Adipose tissue (tissue), 3 donors: ENCODE results near the gene RANBP9. TPM values are rescaled to one million over a fixed set of nuclear protein-coding genes. Genes with fewer than 3 reads are reported as not detected.

Source experiments
- H3K27ac ChIP-seq: one replicate; pipeline ENCODE4 v1.5.1; 2013; ENCODE audit warnings: low read depth, low read length
- WGBS, 3 donors: extraction: QIAGEN DNeasy Blood & Tissue Kit; methylation state at CpG; one replicate each; pipeline ENCODE4 v1.1.7; 2013; 5-methylcytosine and 5-hydroxymethylcytosine counted together
- polyA plus RNA-seq, 3 donors: library from polyadenylated mRNA; stranded (reverse); fragments of 200-250 nt; gene quantifications; one replicate each; pipeline ENCODE4 v1.2.3, GENCODE V29; 2013
- donor health status: healthy with polysubstance abuse.
- donor health status: Bipolar disorder and iron deficiency.
- donor health status: healthy.

The RANBP9 gene
- polyA plus RNA-seq, result 10 to 100 TPM; 10.6 to 24.9 (median 20.7) TPM

- WGBS, 3 donors, result 0% methylated on average over 66 to 102 of the region's 102 CpGs
- H3K27ac ChIP-seq, result peak within 1 kb of the TSS; percentile 94
Observed at GRCh38 chr6:13711733-13712598, at the start of gene RANBP9. Gene RANBP9, minus strand, starts transcription at chr6:13711835. Its CDS starts 330 bp downstream, at chr6:13711505.

- 41 to 59% (median 44%) methylated on average over 11 of the region's 11 CpGs for WGBS, 3 donors
- H3K27ac ChIP-seq, result no peak overlapping the region
Observed at GRCh38 chr6:13760307-13761304, 49.0 kb upstream of the RANBP9 start.

GRCh38 chr6:13759025-13759424 is 47.4 kb upstream of the RANBP9 start:
- H3K27ac ChIP-seq, result no peak overlapping the region
- WGBS, 3 donors, result 91 to 99% (median 96%) methylated on average over 6 of the region's 6 CpGs

GRCh38 chr6:13754644-13755043 is 43.0 kb upstream of the RANBP9 start:
- no peak overlapping the region for H3K27ac ChIP-seq
- 71 to 90% (median 89%) methylated on average over 2 of the region's 2 CpGs for WGBS, 3 donors

GRCh38 chr6:13743736-13744127 is 32.1 kb upstream of the RANBP9 start:
- 92 to 98% (median 96%) methylated on average over 7 of the region's 7 CpGs for WGBS, 3 donors
- no peak overlapping the region for H3K27ac ChIP-seq

- no peak overlapping the region for H3K27ac ChIP-seq
- 53 to 77% (median 64%) methylated on average over 50 to 56 of the region's 56 CpGs for WGBS, 3 donors
Observed at GRCh38 chr6:13742961-13743735, 31.5 kb upstream of the RANBP9 start.

- WGBS, 3 donors, result 90 to 93% (median 92%) methylated on average over 4 of the region's 4 CpGs
- H3K27ac ChIP-seq, result no peak overlapping the region
Observed at GRCh38 chr6:13741365-13741764, 29.7 kb upstream of the RANBP9 start.

- no peak overlapping the region for H3K27ac ChIP-seq
- WGBS, 3 donors, result 87 to 96% (median 94%) methylated on average over 2 of the region's 2 CpGs
Observed at GRCh38 chr6:13735031-13735430, 23.4 kb upstream of the RANBP9 start.

GRCh38 chr6:13733178-13733887 is 21.7 kb upstream of the RANBP9 start:
- whole genome bisulfite sequencing, 3 donors, result 34 to 53% (median 52%) methylated on average over 17 of the region's 17 CpGs
- H3K27ac ChIP-seq, result no peak overlapping the region

GRCh38 chr6:13730704-13731103 is 19.1 kb upstream of the RANBP9 start:
- 84 to 91% (median 90%) methylated on average over 7 of the region's 7 CpGs for WGBS, 3 donors
- no peak overlapping the region for H3K27ac ChIP-seq

GRCh38 chr6:13729891-13730290 is 18.3 kb upstream of the RANBP9 start:
- H3K27ac ChIP-seq, result no peak overlapping the region
- 92 to 100% (median 96%) methylated on average over 2 of the region's 2 CpGs for WGBS, 3 donors

GRCh38 chr6:13725570-13725969 is 13.9 kb upstream of the RANBP9 start:
- WGBS, 3 donors, result 73 to 81% (median 73%) methylated on average over 2 of the region's 2 CpGs
- H3K27ac ChIP-seq, result no peak overlapping the region

GRCh38 chr6:13725052-13725451 is 13.4 kb upstream of the RANBP9 start:
- 96 to 98% (median 97%) methylated on average over 3 of the region's 3 CpGs for WGBS, 3 donors
- H3K27ac ChIP-seq, result no peak overlapping the region

- 24 to 57% (median 42%) methylated on average over 4 of the region's 4 CpGs for WGBS, 3 donors
- no peak overlapping the region for H3K27ac ChIP-seq
Observed at GRCh38 chr6:13724182-13724581, 12.5 kb upstream of the RANBP9 start.

GRCh38 chr6:13722880-13723279 is 11.2 kb upstream of the RANBP9 start:
- 75 to 91% (median 87%) methylated on average over 5 of the region's 5 CpGs for WGBS, 3 donors
- no peak overlapping the region for H3K27ac ChIP-seq

GRCh38 chr6:13718123-13718458 is 6.5 kb upstream of the RANBP9 start:
- H3K27ac ChIP-seq, result no peak overlapping the region
- 50 to 77% (median 72%) methylated on average over 4 to 5 of the region's 5 CpGs for WGBS, 3 donors

GRCh38 chr6:13716955-13717295 is 5.3 kb upstream of the RANBP9 start:
- WGBS, 3 donors, result 93 to 99% (median 93%) methylated on average over 17 to 22 of the region's 22 CpGs
- no peak overlapping the region for H3K27ac ChIP-seq
